CD8-positive, alpha-beta memory T cell (primary cell): ENCODE measurements around the gene NISCH. TPM values are rescaled to one million over a fixed set of nuclear protein-coding genes. Genes with fewer than 3 reads are reported as not detected.
"Not testable (repeated sequence)": the region's sequence is repeated elsewhere in the genome, so short reads cannot be mapped to it uniquely, and the experiment has no call there.

Experiments
- CTCF ChIA-PET: fragments of 350-600 bp; sonication (Branson Sonifier 250); formaldehyde crosslinking; loops from one replicate; lab custom pipeline; 2021; ENCODE audit warnings: antibody characterized with exemption; lab: Charles Lee
- POLR2A ChIA-PET: fragments of 350-600 bp; sonication (Branson Sonifier 250); formaldehyde crosslinking; loops from one replicate; lab custom pipeline; 2021; ENCODE audit warnings: antibody characterized with exemption; lab: Charles Lee
- DNase-seq, 5 donors: peaks; one replicate each; pipeline versions ENCODE4 v3.0.0 to v3.0.0-alpha.2; 2020 to 2022; ENCODE audit warnings: mixed read lengths in 1 of 5
- H3K27ac ChIP-seq: one replicate; pipeline ENCODE4 v1.7.0; 2013; ENCODE audit warnings: low read depth, mild to moderate bottlenecking, low read length, moderate library complexity
- H3K27me3 ChIP-seq: 2 replicates; pipeline ENCODE4 v1.7.0; 2013; ENCODE audit warnings: low read length, mild to moderate bottlenecking; ENCODE audit not compliant: insufficient read depth, poor library complexity, severe bottlenecking
- H3K36me3 ChIP-seq: 2 replicates; pipeline ENCODE4 v1.7.0; 2013; ENCODE audit warnings: mild to moderate bottlenecking, low read length, moderate library complexity; ENCODE audit not compliant: insufficient read depth
- H3K4me1 ChIP-seq: 2 replicates; pipeline ENCODE4 v1.7.0; 2013; ENCODE audit warnings: mild to moderate bottlenecking, low read length, moderate library complexity; ENCODE audit not compliant: insufficient read depth
- H3K4me3 ChIP-seq: 2 replicates; pipeline ENCODE4 v1.7.0; 2013; ENCODE audit warnings: mild to moderate bottlenecking, low read length
- H3K9me3 ChIP-seq: 2 replicates; pipeline ENCODE4 v1.7.0; 2013; ENCODE audit warnings: mild to moderate bottlenecking, low read length
- H3K27ac Mint-ChIP-seq, 8 donors: one replicate each; pipeline ENCODE4 v1.8.0; 2020 to 2021; ENCODE audit warnings: mixed read lengths in 8 of 8, mild to moderate bottlenecking in 6 of 8, inconsistent platforms in 3 of 8, moderate library complexity in 3 of 8
- H3K27me3 Mint-ChIP-seq, 2 donors: one replicate each; pipeline ENCODE4 v1.8.0; 2020 to 2021; ENCODE audit warnings: mixed read lengths in 2 of 2, mild to moderate bottlenecking in 1 of 2, moderate library complexity in 1 of 2
- H3K36me3 Mint-ChIP-seq, 3 donors: one replicate each; pipeline ENCODE4 v1.8.0; 2020 to 2021; ENCODE audit warnings: mixed read lengths in 3 of 3, inconsistent platforms in 1 of 3, mild to moderate bottlenecking in 1 of 3
- H3K4me1 Mint-ChIP-seq, 3 donors: one replicate each; pipeline ENCODE4 v1.8.0; 2020 to 2021; ENCODE audit warnings: mixed read lengths in 3 of 3, inconsistent platforms in 1 of 3, mild to moderate bottlenecking in 1 of 3
- H3K4me3 Mint-ChIP-seq, 7 donors: one replicate each; pipeline ENCODE4 v1.8.0; 2020 to 2021; ENCODE audit warnings: mixed read lengths in 7 of 7, mild to moderate bottlenecking in 6 of 7, moderate library complexity in 4 of 7, inconsistent platforms in 2 of 7
- H3K9me3 Mint-ChIP-seq, 5 donors: one replicate each; pipeline ENCODE4 v1.8.0; 2020 to 2022; ENCODE audit warnings: mixed read lengths in 5 of 5, mild to moderate bottlenecking in 3 of 5, moderate library complexity in 2 of 5, inconsistent platforms in 1 of 5
- polyA plus RNA-seq: library from polyadenylated mRNA; unstranded; fragments of 300-500 nt; fragmentation: Illumina TruSeq; gene quantifications from one replicate; pipeline ENCODE4 v1.2.3, GENCODE V29; 2021
- total RNA-seq, 2 experiments: library from RNA; stranded (reverse); gene quantifications; one replicate each; pipeline ENCODE4 v1.2.3, GENCODE V29; 2021

NISCH gene
- total and polyA plus RNA-seq, 3 experiments from 2014 or later: 31.6 to 66.2 (median 65.7) TPM

DNA sequence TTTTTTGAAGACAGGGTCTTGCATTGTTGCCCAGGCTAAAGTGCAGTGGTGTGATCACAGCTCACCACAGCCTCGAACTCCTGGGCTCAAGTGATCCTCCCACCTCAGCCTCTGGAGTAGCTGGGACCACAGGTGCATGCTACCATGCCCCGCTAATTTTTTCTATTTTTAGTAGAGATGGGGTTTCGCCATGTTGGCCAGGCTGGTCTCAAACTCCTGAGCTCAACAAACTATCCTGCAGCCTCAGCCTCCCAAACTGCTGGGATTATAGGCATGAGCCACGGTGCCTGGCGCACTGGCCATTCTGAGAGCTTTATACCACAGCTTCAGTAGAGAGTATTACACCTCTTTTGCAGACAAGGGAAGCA lies 71.3 kb downstream of the NISCH start:
- H3K27me3 ChIP-seq, H3K9me3 ChIP-seq, CTCF ChIA-PET, POLR2A ChIA-PET, H3K36me3 ChIP-seq, H3K4me3 ChIP-seq, H3K27me3 Mint-ChIP-seq, H3K9me3 Mint-ChIP-seq, H3K4me3 Mint-ChIP-seq, DNase-seq, H3K36me3 Mint-ChIP-seq, H3K4me1 Mint-ChIP-seq, H3K27ac ChIP-seq, H3K4me1 ChIP-seq: not testable (repeated sequence)
- peak overlapping the region in 1 of 8 donors; percentile 29 for H3K27ac Mint-ChIP-seq

DNA sequence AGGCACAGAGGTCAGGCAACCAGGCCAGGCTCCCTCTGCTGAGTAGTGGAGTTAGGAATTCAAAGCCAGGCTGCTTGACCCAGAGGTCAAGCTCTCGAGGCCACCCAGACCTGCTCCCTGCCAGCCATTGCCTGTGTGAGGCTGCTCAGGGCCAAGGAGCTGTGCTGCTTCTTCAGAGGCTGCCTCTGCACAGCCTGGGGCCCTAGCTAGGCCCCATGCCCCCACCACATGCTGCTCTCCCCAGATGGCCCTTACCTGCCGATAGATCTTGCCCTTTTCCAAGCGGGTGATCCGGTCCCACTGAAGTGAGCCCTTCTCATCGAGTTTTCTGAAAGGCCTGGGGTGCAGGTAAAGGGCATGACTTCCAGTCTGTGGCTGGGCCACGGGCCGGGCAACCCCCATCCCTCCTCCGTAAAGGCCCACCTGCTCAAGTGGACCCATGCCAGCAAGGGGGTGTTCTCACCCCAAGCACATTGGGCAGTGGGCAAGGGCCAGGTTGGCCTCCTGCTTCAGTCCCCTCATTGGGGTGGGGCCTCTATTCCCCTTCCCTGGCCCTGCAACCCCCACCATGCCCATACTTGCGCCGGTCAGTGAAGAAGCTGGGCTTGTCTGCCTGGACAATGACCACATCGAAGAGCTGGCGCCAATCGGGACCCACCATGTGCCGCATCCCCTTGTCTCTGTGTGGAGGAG lies 71.8 kb downstream of the NISCH start:
- Mint-ChIP-seq H3K36me3 (no peaks in the 10 kb centered on the region), H3K9me3 (no peaks in the 10 kb centered on the region), H3K4me1 (peaks cover 2 to 4% (median 3%) of the 10 kb centered on the region in 3 donors), H3K27me3 (peaks cover 0 to 3% of the 10 kb centered on the region in 2 donors), H3K4me3 (no peak overlapping the region), H3K27ac (peak overlapping the region in 1 of 8 donors; percentile 27)
- POLR2A ChIA-PET: interaction anchor here (0.5 kb wide), 1 partner anchor 9 kb away, joined by 3 read pairs; the partner anchor contains the start of gene UQCC5
- H3K9me3 ChIP-seq: no peaks in the 10 kb centered on the region
- DNase-seq: peak in 1 of 5 donors; percentile 33
- no peak overlapping the region for H3K4me3 ChIP-seq
- H3K27me3 ChIP-seq: no peaks in the 10 kb centered on the region
- CTCF ChIA-PET: no interaction called here
- no peaks in the 10 kb centered on the region for H3K36me3 ChIP-seq
- H3K4me1 ChIP-seq: no peaks in the 10 kb centered on the region
- no peak overlapping the region for H3K27ac ChIP-seq

DNA sequence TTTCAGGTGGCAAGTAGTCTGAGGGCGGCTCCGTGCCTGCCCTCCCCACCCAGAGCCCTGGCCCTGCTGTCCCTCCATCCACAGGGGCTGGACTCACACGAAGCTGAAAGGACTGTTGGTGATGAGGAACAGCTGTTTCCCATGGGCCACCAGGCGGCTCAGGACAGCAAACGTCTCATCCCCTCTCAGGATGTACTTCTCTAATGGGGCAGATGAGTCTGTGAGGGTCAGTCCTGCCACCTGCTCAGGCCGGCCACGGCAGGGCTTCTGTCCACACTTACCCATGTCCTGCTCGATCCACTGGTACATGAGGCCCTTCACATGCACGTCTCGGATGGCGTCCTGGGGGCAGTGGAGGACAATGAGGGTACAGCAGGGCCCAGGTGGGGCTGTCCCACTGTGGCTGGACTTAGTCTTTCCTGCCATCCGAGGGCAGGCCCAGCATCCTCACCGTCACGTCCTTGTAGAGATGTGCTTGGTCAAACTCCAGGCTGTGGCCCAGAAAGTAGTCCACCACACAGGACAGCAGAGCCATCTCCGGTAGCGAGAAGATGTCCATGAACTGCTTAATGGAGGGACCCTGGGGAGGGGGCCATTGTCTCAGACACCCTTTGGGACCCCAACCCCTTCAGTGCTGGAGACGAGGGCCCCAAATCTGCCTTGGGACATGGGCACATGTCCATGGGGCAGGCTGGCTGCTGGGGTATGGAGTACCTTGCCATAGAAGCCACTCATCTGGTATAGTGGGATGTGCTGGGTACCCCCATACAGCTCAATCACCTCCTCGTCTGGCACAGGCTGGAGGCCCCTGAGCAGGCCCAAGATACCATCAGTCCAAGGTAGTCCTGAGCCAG lies 72.6 kb downstream of the NISCH start:
- peaks cover 6 to 10% (median 8%) of the 10 kb centered on the region in 3 donors for H3K4me1 Mint-ChIP-seq
- ChIA-PET CTCF (no interaction called here), POLR2A (interaction anchor here (0.5 kb wide), 1 partner anchor 8 kb away, joined by 3 read pairs; the partner anchor contains the start of gene UQCC5)
- Histone ChIP-seq H3K4me1 (no peaks in the 10 kb centered on the region), H3K27ac (no peak overlapping the region), H3K4me3 (no peak overlapping the region), H3K9me3 (no peaks in the 10 kb centered on the region), H3K27me3 (no peaks in the 10 kb centered on the region), H3K36me3 (no peaks in the 10 kb centered on the region)
- H3K4me3 Mint-ChIP-seq: no peak overlapping the region
- no peaks in the 10 kb centered on the region for H3K9me3 Mint-ChIP-seq
- peaks cover 0 to 3% of the 10 kb centered on the region in 2 donors for H3K27me3 Mint-ChIP-seq
- no peaks in the 10 kb centered on the region for H3K36me3 Mint-ChIP-seq
- peak overlapping the region in 1 of 8 donors; percentile 27 for H3K27ac Mint-ChIP-seq
- DNase-seq: peak in 1 of 5 donors; percentile 31

DNA sequence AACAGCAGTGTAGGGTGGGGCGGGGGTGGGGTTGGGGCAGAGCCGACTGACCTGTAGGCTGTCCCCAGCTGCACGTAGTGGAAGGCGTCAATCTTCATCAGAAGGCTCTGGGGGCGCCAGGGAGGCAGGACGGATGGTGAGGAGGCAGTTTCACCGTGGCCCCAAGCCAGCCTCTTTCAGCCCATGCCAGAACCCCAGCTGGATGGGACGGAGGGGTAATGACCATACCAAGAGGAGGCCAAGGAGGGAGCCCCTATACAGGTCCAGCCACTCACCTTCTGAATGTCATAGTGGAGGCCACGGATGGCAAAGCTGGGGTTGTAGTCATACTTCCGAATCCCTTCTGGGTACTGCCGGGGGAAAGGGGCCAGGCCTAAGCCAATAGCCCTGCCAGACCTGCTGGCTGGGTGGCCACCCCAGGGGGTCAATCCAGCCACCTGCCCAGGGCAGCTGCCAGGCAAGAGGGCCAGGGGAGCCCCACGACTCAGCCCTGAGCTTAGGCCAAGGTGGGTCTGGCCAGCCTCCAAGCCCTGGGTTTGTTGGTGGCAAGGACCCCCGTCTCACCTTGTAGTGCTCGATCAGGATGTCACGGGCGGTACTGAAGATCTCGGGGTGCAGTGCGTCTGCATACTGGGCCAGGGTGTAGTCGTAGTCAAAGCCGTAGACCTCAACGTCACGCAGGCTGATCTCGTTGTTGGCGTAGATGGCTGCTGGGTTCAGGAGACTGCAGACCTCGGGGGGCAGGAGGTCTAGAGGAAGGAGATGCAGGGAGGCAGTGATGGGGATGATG lies 73.4 kb downstream of the NISCH start:
- H3K27me3 Mint-ChIP-seq: peaks cover 0 to 3% of the 10 kb centered on the region in 2 donors
- no peak for DNase-seq

DNA sequence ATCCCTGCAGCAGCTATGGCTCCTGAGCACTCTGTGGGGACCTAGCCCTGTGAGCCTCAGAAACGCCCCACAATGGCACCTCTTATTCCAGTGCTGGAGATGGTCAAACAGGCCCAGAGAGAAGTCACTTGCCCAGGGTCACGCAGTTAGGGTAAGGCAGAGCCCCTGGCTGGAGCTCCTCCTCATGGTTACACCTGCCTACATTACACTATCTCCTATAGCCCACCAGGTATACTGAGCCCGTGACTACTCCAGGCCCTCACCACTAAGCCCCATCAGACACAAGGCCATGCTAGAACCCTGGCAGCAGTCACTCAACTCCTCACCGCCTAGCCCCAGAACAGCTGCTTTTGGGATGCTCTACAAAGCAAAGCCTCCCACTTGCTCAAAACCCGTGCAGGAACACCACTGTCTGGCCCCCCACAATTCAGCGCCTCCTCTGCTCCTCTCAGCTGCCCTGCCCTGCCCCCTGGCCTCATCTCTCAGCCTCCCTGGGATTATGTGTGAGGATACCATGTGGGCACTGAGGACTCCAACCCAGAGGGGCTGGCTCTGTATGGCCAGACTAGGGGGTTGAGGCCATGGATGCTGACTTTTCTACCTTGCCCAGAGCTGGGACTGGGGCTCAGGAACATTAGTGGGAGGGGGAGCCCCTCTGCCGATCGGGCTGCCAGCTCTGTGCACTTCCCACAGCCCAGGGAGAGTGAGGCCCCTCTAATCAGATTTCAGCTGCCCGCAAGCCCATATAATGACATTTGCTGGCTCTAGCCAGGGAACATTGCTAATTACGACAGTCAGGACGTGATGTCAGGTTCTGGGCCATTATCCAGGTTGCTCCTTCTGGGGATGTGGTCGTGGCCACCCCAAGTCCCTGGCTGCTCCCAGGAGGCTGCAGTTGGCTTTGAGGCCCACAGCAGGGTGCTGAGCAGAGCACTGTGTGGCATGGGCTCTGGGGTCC lies 74.3 kb downstream of the NISCH start:
- no peak overlapping the region for H3K4me3 Mint-ChIP-seq
- H3K27me3 Mint-ChIP-seq: peaks cover 0 to 5% of the 10 kb centered on the region in 2 donors
- H3K4me1 ChIP-seq: no peaks in the 10 kb centered on the region
- H3K4me1 Mint-ChIP-seq: peaks cover 6 to 15% (median 8%) of the 10 kb centered on the region in 3 donors
- H3K27ac Mint-ChIP-seq: no peak overlapping the region
- no peaks in the 10 kb centered on the region for H3K27me3 ChIP-seq
- H3K27ac ChIP-seq: no peak overlapping the region
- no peaks in the 10 kb centered on the region for H3K36me3 ChIP-seq
- DNase-seq: no peak
- ChIA-PET POLR2A (no interaction called here), CTCF (no interaction called here)
- H3K9me3 Mint-ChIP-seq: no peaks in the 10 kb centered on the region
- no peaks in the 10 kb centered on the region for H3K36me3 Mint-ChIP-seq
- no peak overlapping the region for H3K4me3 ChIP-seq
- no peaks in the 10 kb centered on the region for H3K9me3 ChIP-seq

More for the DNA sequence above, 73.4 kb downstream of the NISCH start:
- H3K9me3 ChIP-seq: no peaks in the 10 kb centered on the region
- Mint-ChIP-seq H3K36me3 (no peaks in the 10 kb centered on the region), H3K27ac (no peak overlapping the region), H3K9me3 (no peaks in the 10 kb centered on the region), H3K4me3 (no peak overlapping the region), H3K4me1 (peaks cover 6 to 10% (median 8%) of the 10 kb centered on the region in 3 donors)
- no peak overlapping the region for H3K27ac ChIP-seq
- CTCF ChIA-PET: no interaction called here
- POLR2A ChIA-PET: no interaction called here
- H3K4me1 ChIP-seq: no peaks in the 10 kb centered on the region
- H3K27me3 ChIP-seq: no peaks in the 10 kb centered on the region
- no peaks in the 10 kb centered on the region for H3K36me3 ChIP-seq
- H3K4me3 ChIP-seq: no peak overlapping the region

DNA sequence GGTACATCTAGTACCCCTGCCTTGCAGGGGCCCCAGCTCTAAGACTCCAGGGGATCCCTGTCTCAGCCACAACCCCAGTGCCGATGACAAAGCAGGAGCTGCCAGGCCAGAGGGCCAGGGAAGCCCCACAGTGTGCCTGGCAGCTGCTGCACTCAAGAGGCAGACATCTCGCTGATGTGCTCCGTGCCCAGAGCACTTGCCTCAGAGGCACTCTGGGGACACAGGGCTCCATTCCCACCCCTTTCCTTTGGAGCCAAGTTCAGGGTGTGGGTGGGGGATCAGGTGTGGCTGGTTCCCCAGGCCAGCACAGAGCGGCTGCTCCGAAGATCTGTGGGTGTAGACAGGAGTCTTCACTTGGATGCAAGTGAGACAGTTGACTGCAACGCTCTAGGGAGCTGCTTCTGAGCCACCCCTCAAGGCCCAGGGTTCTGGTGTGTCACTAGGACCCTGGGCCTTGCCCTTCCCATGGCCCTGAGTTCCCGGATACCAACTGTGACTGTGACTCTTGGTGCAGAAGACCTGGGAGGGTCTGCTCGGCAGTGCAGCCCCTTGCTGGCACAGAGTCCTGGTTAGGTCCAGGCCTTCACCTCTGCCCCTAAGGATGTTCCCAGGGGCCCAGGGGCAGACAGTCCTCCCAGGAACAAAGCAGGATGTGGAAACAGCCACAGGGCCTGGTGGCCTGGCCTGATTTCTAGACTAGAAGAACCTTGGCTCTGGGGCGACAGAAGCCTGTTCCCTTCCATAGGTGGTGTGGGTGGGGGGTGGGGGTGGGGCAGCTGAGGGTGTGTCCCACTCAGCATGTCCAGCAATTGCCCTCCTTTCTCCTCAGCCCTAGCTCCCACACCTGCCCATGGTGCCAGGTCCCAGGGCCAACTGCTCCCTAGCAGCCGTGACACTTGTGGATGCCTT lies 75.8 kb downstream of the NISCH start:
- peak overlapping the region in 1 of 7 donors; percentile 32 for H3K4me3 Mint-ChIP-seq
- no peak overlapping the region for H3K4me3 ChIP-seq
- peaks cover 11 to 29% (median 16%) of the 10 kb centered on the region in 3 donors for H3K4me1 Mint-ChIP-seq
- peak overlapping the region in 3 of 8 donors; percentile 22 to 96 (median 89) for H3K27ac Mint-ChIP-seq
- DNase-seq: no peak
- H3K9me3 Mint-ChIP-seq: no peaks in the 10 kb centered on the region
- peaks cover 5% of the 10 kb centered on the region for H3K4me1 ChIP-seq
- H3K9me3 ChIP-seq: no peaks in the 10 kb centered on the region
- H3K27me3 Mint-ChIP-seq: peaks cover 0 to 4% of the 10 kb centered on the region in 2 donors
- POLR2A ChIA-PET: no interaction called here
- H3K36me3 Mint-ChIP-seq: no peaks in the 10 kb centered on the region
- H3K27ac ChIP-seq: no peak overlapping the region
- H3K27me3 ChIP-seq: no peaks in the 10 kb centered on the region
- CTCF ChIA-PET: no interaction called here
- H3K36me3 ChIP-seq: no peaks in the 10 kb centered on the region
